Activated naive CD4-positive, alpha-beta T cell treated with anti-CD3 and anti-CD28 coated beads, Interleukin-2, amount 10 ng/mL, durations not matched to agents 7 days and 5 days (primary cell): ENCODE data around the gene PIGR.

Source experiments
- CTCF ChIA-PET: fragments of 350-600 bp; sonication (Branson Sonifier 250); formaldehyde crosslinking; loops from one replicate; lab custom pipeline; 2021; ENCODE audit warnings: antibody characterized with exemption; lab: Charles Lee
- DNase-seq: peaks from one replicate; pipeline ENCODE4 v3.0.0-alpha.2; 2020
- H3K27ac Mint-ChIP-seq: one replicate; pipeline ENCODE4 v1.8.0; 2021; ENCODE audit warnings: mild to moderate bottlenecking, moderate library complexity, mixed read lengths
- H3K27me3 Mint-ChIP-seq: one replicate; pipeline ENCODE4 v1.8.0; 2021; ENCODE audit warnings: mild to moderate bottlenecking, mixed read lengths
- H3K36me3 Mint-ChIP-seq: one replicate; pipeline ENCODE4 v1.8.0; 2021; ENCODE audit warnings: mixed read lengths
- H3K4me1 Mint-ChIP-seq: one replicate; pipeline ENCODE4 v1.8.0; 2021; ENCODE audit warnings: mixed read lengths
- H3K4me3 Mint-ChIP-seq: one replicate; pipeline ENCODE4 v1.8.0; 2021; ENCODE audit warnings: mild to moderate bottlenecking, moderate library complexity, mixed read lengths
- H3K9me3 Mint-ChIP-seq: one replicate; pipeline ENCODE4 v1.8.0; 2021; ENCODE audit warnings: mixed read lengths

PIGR gene

GRCh38 chr1:206880314-206880713 lies 66.0 kb downstream of the PIGR start:
- CTCF ChIA-PET = interaction anchor here (2.4 kb wide), 1 partner anchor 32 kb away, joined by 6 read pairs; no protein-coding TSS in a partner anchor
- Mint-ChIP-seq H3K36me3 (peaks cover 13% of the 10 kb centered on the region), H3K9me3 (peaks cover 31% of the 10 kb centered on the region), H3K27me3 (peaks cover 19% of the 10 kb centered on the region), H3K27ac (no peak overlapping the region), H3K4me1 (no peaks in the 10 kb centered on the region), H3K4me3 (no peak overlapping the region)
- DNase-seq = no peak
